A549 (cell line): ENCODE measurements around the gene CTBP2.

ENCODE experiments used
- CTCF ChIP-seq: fragments of >200 bp; sonication (Bioruptor Twin); formaldehyde crosslinking; IDR thresholded peaks from 3 replicates; pipeline ENCODE4 v1.5.1; 2016
- MAFK ChIP-seq: fragments of 450-650 bp; IDR thresholded peaks from 2 replicates; pipeline ENCODE4 v1.6.1; 2014; ENCODE audit not compliant: partially characterized antibody
- RCOR1 ChIP-seq: fragments of 150-350 bp; IDR thresholded peaks from 2 replicates; pipeline ENCODE4 v1.6.1; 2014; ENCODE audit warnings: antibody characterized with exemption, low read length, low read depth
- ZC3H11A ChIP-seq: fragments of 450-650 bp; IDR thresholded peaks from 2 replicates; pipeline ENCODE4 v1.6.1; 2014; ENCODE audit warnings: antibody characterized with exemption, mild to moderate bottlenecking

- no peak for TF ChIP-seq CTCF
- TF ChIP-seq ZC3H11A, result no peak
- TF ChIP-seq RCOR1, result no peak
- no peak for TF ChIP-seq MAFK
Measured at GRCh38 chr10:125073996-125074395, 86.4 kb downstream of the CTBP2 start.
